Fibroblast of pulmonary artery (primary cell): Measurements from ENCODE around the gene TOMM20.

Source experiments
- DNase-seq: peaks from one replicate; pipeline ENCODE4 v3.0.0-alpha.2; 2010; ENCODE audit warnings: low read depth
- H3K4me3 ChIP-seq: replicated peaks from 2 replicates; pipeline ENCODE4 v1.5.1; 2011; ENCODE audit warnings: low read depth, mild to moderate bottlenecking, control low read depth, low read length, moderate library complexity
- TF ChIP-seq, protein P1 (sequence below): IDR thresholded peaks from 2 replicates; pipeline ENCODE4 v1.5.1; 2011; ENCODE audit warnings: mild to moderate bottlenecking, control low read depth, low read length, inconsistent platforms; ENCODE audit errors: missing control alignments

Gene TOMM20

GRCh38 chr1:235108876-235109275 is 19.8 kb downstream of the TOMM20 start:
- TF ChIP-seq, protein P1, sequence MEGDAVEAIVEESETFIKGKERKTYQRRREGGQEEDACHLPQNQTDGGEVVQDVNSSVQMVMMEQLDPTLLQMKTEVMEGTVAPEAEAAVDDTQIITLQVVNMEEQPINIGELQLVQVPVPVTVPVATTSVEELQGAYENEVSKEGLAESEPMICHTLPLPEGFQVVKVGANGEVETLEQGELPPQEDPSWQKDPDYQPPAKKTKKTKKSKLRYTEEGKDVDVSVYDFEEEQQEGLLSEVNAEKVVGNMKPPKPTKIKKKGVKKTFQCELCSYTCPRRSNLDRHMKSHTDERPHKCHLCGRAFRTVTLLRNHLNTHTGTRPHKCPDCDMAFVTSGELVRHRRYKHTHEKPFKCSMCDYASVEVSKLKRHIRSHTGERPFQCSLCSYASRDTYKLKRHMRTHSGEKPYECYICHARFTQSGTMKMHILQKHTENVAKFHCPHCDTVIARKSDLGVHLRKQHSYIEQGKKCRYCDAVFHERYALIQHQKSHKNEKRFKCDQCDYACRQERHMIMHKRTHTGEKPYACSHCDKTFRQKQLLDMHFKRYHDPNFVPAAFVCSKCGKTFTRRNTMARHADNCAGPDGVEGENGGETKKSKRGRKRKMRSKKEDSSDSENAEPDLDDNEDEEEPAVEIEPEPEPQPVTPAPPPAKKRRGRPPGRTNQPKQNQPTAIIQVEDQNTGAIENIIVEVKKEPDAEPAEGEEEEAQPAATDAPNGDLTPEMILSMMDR, result no peak
- no peak for DNase-seq
- H3K4me3 ChIP-seq, result no peak overlapping the region

DNA sequence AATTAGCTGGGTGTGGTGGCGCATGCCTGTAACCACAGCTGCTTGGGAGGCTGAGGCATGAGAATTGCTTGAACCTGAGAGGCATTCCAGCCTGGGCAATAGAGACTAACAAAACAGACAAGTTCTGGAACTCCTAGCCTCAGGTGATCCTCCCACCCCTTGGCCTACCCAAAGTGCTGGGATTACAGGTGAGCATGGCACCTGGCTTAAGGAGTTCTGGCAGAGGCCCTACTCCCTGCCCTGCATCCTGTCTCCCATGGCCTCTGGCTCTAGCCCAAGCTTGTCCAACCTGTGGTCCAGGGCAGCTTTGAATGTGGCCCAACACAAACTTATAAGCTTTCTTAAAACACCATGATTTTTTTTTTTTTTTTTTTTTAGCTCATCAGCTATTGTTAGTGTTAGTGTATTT is 20.4 kb downstream of the TOMM20 start:
- no peak for DNase-seq
- H3K4me3 ChIP-seq, result no peak overlapping the region
- TF ChIP-seq, protein P1, result no peak

DNA sequence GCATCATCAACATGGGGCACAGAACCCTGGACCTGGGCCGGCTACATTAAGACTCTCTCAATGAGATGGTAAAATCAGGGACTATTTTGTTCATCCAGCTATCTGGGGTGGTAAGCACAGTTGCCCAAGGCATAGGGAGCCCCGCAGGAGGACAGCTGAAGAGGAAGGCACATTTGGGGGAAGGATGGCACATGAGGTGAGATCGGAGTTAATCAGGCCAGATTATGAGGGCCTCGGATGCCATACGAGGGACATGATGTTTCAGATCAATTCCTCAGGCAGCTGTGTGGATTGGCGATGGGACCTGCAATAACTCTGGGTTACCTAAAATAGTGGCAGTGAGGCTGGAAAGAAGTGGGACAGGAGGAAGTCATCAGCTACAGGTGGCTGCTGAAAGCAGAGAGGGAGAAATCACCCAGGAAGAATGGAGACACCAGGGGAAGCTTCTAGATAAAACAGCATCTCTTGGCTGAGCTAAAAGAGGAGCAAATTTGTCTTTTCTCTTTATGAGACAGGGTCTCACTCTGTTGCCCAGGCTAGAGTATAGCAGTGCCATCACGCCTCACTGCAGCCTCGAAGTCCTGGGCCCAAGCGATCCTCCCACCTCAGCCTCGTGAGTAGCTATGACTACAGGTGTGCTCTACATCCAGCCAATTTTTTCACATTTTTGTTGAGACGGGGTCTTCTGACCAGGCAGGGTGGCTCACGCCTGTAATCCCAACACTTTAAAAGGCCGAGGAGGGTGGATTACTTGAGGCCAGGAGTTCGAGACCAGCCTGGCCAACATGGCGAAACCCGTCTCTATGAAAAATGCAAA is 21.1 kb downstream of the TOMM20 start:
- no peak for DNase-seq
- no peak overlapping the region for H3K4me3 ChIP-seq
- TF ChIP-seq, protein P1, result no peak

GRCh38 chr1:235106457-235106856 is 22.2 kb downstream of the TOMM20 start:
- TF ChIP-seq, protein P1, result no peak
- DNase-seq, result no peak
- no peak overlapping the region for H3K4me3 ChIP-seq

- no peak overlapping the region for H3K4me3 ChIP-seq
- TF ChIP-seq, protein P1, result no peak
- no peak for DNase-seq
Measured at GRCh38 chr1:235105051-235106043, 23.3 kb downstream of the TOMM20 start.

GRCh38 chr1:235102993-235103411 is 25.6 kb downstream of the TOMM20 start:
- no peak for DNase-seq
- TF ChIP-seq, protein P1, result no peak
- no peak overlapping the region for H3K4me3 ChIP-seq
